C1 segment of cervical spinal cord (tissue), 14 donors: Measurements from ENCODE around the gene CACNA2D4.

Experiments used
- DNase-seq, 14 donors: peaks; one replicate each; lab custom pipeline; 2025; lab: John Stamatoyannopoulos, UW

CACNA2D4 gene

GRCh38 chr12:1933342-1934051 is 15.0 kb upstream of the CACNA2D4 start:
- no peak for DNase-seq

GRCh38 chr12:1932264-1932777 is 13.9 kb upstream of the CACNA2D4 start:
- peak in 10 of 14 donors; percentile 12 to 63 (median 44) for DNase-seq

- DNase-seq, result no peak
Measured at GRCh38 chr12:1931642-1932041, 13.2 kb upstream of the CACNA2D4 start.

- DNase-seq, result no peak
Measured at GRCh38 chr12:1930803-1931597, 12.5 kb upstream of the CACNA2D4 start.

- DNase-seq, result no peak
Measured at GRCh38 chr12:1929985-1930802, 11.7 kb upstream of the CACNA2D4 start.

GRCh38 chr12:1929241-1929984 is 11.0 kb upstream of the CACNA2D4 start:
- no peak for DNase-seq

GRCh38 chr12:1928439-1929121 is 10.1 kb upstream of the CACNA2D4 start:
- no peak for DNase-seq

GRCh38 chr12:1927751-1928351 is 9.4 kb upstream of the CACNA2D4 start:
- peak in 1 of 14 donors; percentile 7 for DNase-seq

GRCh38 chr12:1927051-1927680 is 8.7 kb upstream of the CACNA2D4 start:
- no peak for DNase-seq

- DNase-seq, result peak in 1 of 14 donors; percentile 40
Measured at GRCh38 chr12:1926251-1926657, 7.8 kb upstream of the CACNA2D4 start.

GRCh38 chr12:1925684-1926006 is 7.2 kb upstream of the CACNA2D4 start:
- DNase-seq, result no peak

- no peak for DNase-seq
Measured at GRCh38 chr12:1924996-1925683, 6.7 kb upstream of the CACNA2D4 start.

GRCh38 chr12:1922985-1923384 is 4.5 kb upstream of the CACNA2D4 start:
- no peak for DNase-seq

GRCh38 chr12:1922075-1922709 is 3.7 kb upstream of the CACNA2D4 start:
- DNase-seq, result no peak

- DNase-seq, result no peak
Measured at GRCh38 chr12:1920971-1921370, 2.5 kb upstream of the CACNA2D4 start.

GRCh38 chr12:1920436-1920835 is 2.0 kb upstream of the CACNA2D4 start:
- DNase-seq, result no peak

- no peak for DNase-seq
Measured at GRCh38 chr12:1919763-1920162, 1.3 kb upstream of the CACNA2D4 start.

GRCh38 chr12:1919284-1919683 is 832 bp upstream of the CACNA2D4 start:
- DNase-seq, result no peak

GRCh38 chr12:1918884-1919236 is 408 bp upstream of the CACNA2D4 start:
- DNase-seq, result no peak
